Activated naive CD4-positive, alpha-beta T cell treated with anti-CD3 and anti-CD28 coated beads, Interleukin-2, amount 50 U/mL, for 72 hours (primary cell): ENCODE measurements around the gene HNRNPA1. TPM values are rescaled to one million over a fixed set of nuclear protein-coding genes. Genes with fewer than 3 reads are reported as not detected.
"Not testable (repeated sequence)": the region's sequence is repeated elsewhere in the genome, so short reads cannot be mapped to it uniquely, and the experiment has no call there.

Experiments used
- ATAC-seq, 2 donors: fragments of 150-1000 bp; cut with Tn5 transposase; 2 replicates each; pipeline ENCODE4 v1.10.0; 2021; ENCODE audit warnings: mild to moderate bottlenecking in 2 of 2, moderate library complexity in 2 of 2
- DNase-seq, 2 donors: peaks; one replicate each; pipeline ENCODE4 v3.0.0; 2021 to 2022; ENCODE audit warnings: low spot score in 2 of 2
- H3K27ac Mint-ChIP-seq, 2 donors: one replicate each; pipeline ENCODE4 v1.8.0; 2022; ENCODE audit warnings: mild to moderate bottlenecking in 2 of 2, mixed read lengths in 2 of 2
- H3K36me3 Mint-ChIP-seq, 2 donors: one replicate each; pipeline ENCODE4 v1.8.0; 2022; ENCODE audit warnings: mixed read lengths in 2 of 2
- H3K9me3 Mint-ChIP-seq, 2 donors: one replicate each; pipeline ENCODE4 v1.8.0; 2022; ENCODE audit warnings: mixed read lengths in 2 of 2
- total RNA-seq, 2 donors: library from RNA; stranded (reverse); gene quantifications; one replicate each; pipeline ENCODE4 v1.2.3, GENCODE V29; 2022

Gene HNRNPA1
- total RNA-seq, 2 donors from 2014 or later: 1,446 to 2,174 TPM

GRCh38 chr12:54262403-54262925, 18.1 kb upstream of the HNRNPA1 start:
- H3K27ac Mint-ChIP-seq: no peak overlapping the region
- ATAC-seq: no peak
- no peak for DNase-seq
- no peaks in the 10 kb centered on the region for H3K9me3 Mint-ChIP-seq
- H3K36me3 Mint-ChIP-seq: peaks cover 0 to 28% of the 10 kb centered on the region in 2 donors

GRCh38 chr12:54265364-54265812, 15.1 kb upstream of the HNRNPA1 start:
- no peak overlapping the region for H3K27ac Mint-ChIP-seq
- H3K36me3 Mint-ChIP-seq: peaks cover 0 to 32% of the 10 kb centered on the region in 2 donors
- no peak for DNase-seq
- H3K9me3 Mint-ChIP-seq: no peaks in the 10 kb centered on the region
- no peak for ATAC-seq

GRCh38 chr12:54266852-54267251, 13.7 kb upstream of the HNRNPA1 start:
- H3K36me3 Mint-ChIP-seq: peaks cover 0 to 39% of the 10 kb centered on the region in 2 donors
- no peak for ATAC-seq
- no peaks in the 10 kb centered on the region for H3K9me3 Mint-ChIP-seq
- no peak for DNase-seq
- H3K27ac Mint-ChIP-seq: no peak overlapping the region

GRCh38 chr12:54270345-54270744, 10.2 kb upstream of the HNRNPA1 start:
- no peaks in the 10 kb centered on the region for H3K9me3 Mint-ChIP-seq
- ATAC-seq: peak in 1 of 2 donors; percentile 52

GRCh38 chr12:54272214-54272613, 8.3 kb upstream of the HNRNPA1 start:
- DNase-seq (no peak), ATAC-seq (peak; percentile 79 to 92)
- Mint-ChIP-seq H3K36me3 (peaks cover 5 to 44% of the 10 kb centered on the region in 2 donors), H3K27ac (peak overlapping the region; percentile 57 to 87), H3K9me3 (no peaks in the 10 kb centered on the region)

More at GRCh38 chr12:54270345-54270744, 10.2 kb upstream of the HNRNPA1 start:
- Mint-ChIP-seq H3K27ac (peak overlapping the region; percentile 28 to 89), H3K36me3 (peaks cover 5 to 51% of the 10 kb centered on the region in 2 donors)
- no peak for DNase-seq

- H3K27ac Mint-ChIP-seq: peak overlapping the region; percentile 57 to 81
- no peak for ATAC-seq
- H3K36me3 Mint-ChIP-seq: peaks cover 16 to 35% of the 10 kb centered on the region in 2 donors
- no peaks in the 10 kb centered on the region for H3K9me3 Mint-ChIP-seq
- no peak for DNase-seq
Measured at GRCh38 chr12:54273981-54274380, 6.5 kb upstream of the HNRNPA1 start.

- Mint-ChIP-seq H3K9me3 (no peaks in the 10 kb centered on the region), H3K27ac (peak overlapping the region; percentile 33 to 67), H3K36me3 (peaks cover 16 to 26% of the 10 kb centered on the region in 2 donors)
- ATAC-seq: no peak
- no peak for DNase-seq
Measured at GRCh38 chr12:54276368-54276767, 4.2 kb upstream of the HNRNPA1 start.

- H3K27ac Mint-ChIP-seq: no peak overlapping the region
- DNase-seq (no peak), ATAC-seq (no peak)
- no peaks in the 10 kb centered on the region for H3K9me3 Mint-ChIP-seq
- H3K36me3 Mint-ChIP-seq: peaks cover 12 to 16% of the 10 kb centered on the region in 2 donors
Measured at GRCh38 chr12:54277823-54278276, 2.7 kb upstream of the HNRNPA1 start.

- DNase-seq (no peak), ATAC-seq (no peak)
- Mint-ChIP-seq H3K36me3 (peaks cover 0 to 11% of the 10 kb centered on the region in 2 donors), H3K27ac (no peak overlapping the region), H3K9me3 (no peaks in the 10 kb centered on the region)
Measured at GRCh38 chr12:54279227-54279631, 1.3 kb upstream of the HNRNPA1 start.

- ATAC-seq (peak; percentile 76 to 79), DNase-seq (peak; percentile 98 to 100)
- H3K27ac Mint-ChIP-seq: no peak within 1 kb of the TSS
- H3K9me3 Mint-ChIP-seq: no peaks in the 10 kb centered on the region
- H3K36me3 Mint-ChIP-seq: peaks cover 2 to 13% of the 10 kb centered on the region in 2 donors
Measured at GRCh38 chr12:54279632-54280467, 676 bp upstream of the HNRNPA1 start, which contains the start of gene CBX5. Gene CBX5, minus strand, starts transcription at chr12:54280122. Its CDS starts 22,472 bp downstream, at chr12:54257650.

GRCh38 chr12:54281261-54281638, 724 bp downstream of the HNRNPA1 start:
- H3K27ac Mint-ChIP-seq, H3K9me3 Mint-ChIP-seq, DNase-seq, ATAC-seq: not testable (repeated sequence)
- H3K36me3 Mint-ChIP-seq: peaks cover 16 to 25% of the 10 kb centered on the region in 2 donors

GRCh38 chr12:54281694-54282093, 1.2 kb downstream of the HNRNPA1 start:
- not testable (repeated sequence) for ATAC-seq, H3K9me3 Mint-ChIP-seq, DNase-seq, H3K27ac Mint-ChIP-seq
- peaks cover 20 to 25% of the 10 kb centered on the region in 2 donors for H3K36me3 Mint-ChIP-seq

GRCh38 chr12:54282949-54283593, 2.5 kb downstream of the HNRNPA1 start:
- no peak for ATAC-seq
- H3K36me3 Mint-ChIP-seq: peaks cover 21 to 34% of the 10 kb centered on the region in 2 donors
- no peaks in the 10 kb centered on the region for H3K9me3 Mint-ChIP-seq
- no peak overlapping the region for H3K27ac Mint-ChIP-seq
- no peak for DNase-seq

GRCh38 chr12:54284070-54284780, 3.7 kb downstream of the HNRNPA1 start:
- H3K36me3 Mint-ChIP-seq: peaks cover 14 to 35% of the 10 kb centered on the region in 2 donors
- DNase-seq, H3K9me3 Mint-ChIP-seq, H3K27ac Mint-ChIP-seq, ATAC-seq: not testable (repeated sequence)

- peak overlapping the region; percentile 74 to 96 for H3K27ac Mint-ChIP-seq
- no peak for ATAC-seq
- peaks cover 14 to 35% of the 10 kb centered on the region in 2 donors for H3K36me3 Mint-ChIP-seq
Measured at GRCh38 chr12:54285150-54286041, 4.9 kb downstream of the HNRNPA1 start.

More at GRCh38 chr12:54285150-54286041, 4.9 kb downstream of the HNRNPA1 start:
- DNase-seq: no peak
- no peaks in the 10 kb centered on the region for H3K9me3 Mint-ChIP-seq
